T47D (cell line): Measurements from ENCODE around the gene INTU.

Source experiments
- DNase-seq, 2 experiments: peaks; one replicate each; pipeline versions ENCODE4 v3.0.0 to v3.0.0-alpha.2; 2011 to 2012; ENCODE audit warnings: low read depth in 1 of 2, low spot score in 1 of 2
- JUND ChIP-seq: IDR thresholded peaks from 2 replicates; pipeline ENCODE4 v1.6.1; 2012; ENCODE audit warnings: low read depth
- in situ Hi-C: cut with HindIII; loops from 2 replicates; pipeline ENCODE4 v1.10.0; 2016; ENCODE audit warnings: low sequenced_read_pairs, low pct_unique_long_range_greater_than_20kb

INTU gene

DNA sequence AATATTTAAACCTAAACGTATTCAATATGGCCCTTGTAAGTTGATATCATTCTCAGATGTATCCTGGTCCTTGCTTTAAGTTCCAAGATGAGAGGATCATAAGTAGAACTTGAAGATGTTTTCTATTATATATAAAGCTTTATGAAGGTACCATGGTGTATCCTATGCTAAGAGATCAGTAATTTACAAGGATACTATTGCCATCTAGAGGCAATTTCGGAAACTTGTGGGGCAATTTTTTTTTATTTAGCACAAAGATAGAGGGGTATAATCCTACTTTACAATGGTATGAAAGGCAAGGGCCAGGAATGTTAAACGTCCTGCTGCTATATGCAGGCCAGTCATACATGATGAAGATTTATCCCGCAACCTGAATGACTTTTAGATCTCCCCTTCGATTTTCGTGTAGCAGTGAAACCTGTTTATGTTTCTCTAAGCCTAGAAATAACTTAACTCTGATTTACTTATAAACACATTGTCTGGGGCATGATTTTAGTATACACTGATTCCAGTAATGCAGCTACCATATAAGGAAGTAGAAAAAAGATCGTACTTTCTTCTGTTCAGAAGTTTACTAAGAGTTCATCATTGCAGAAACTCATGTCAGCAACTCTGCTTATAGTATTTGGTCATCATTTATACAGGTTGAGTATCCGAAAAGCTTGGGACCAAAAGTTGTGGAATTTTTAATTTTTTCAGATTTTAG, 100.0 kb downstream of the INTU start:
- peak; percentile 54 to 59 for DNase-seq
- no peak for TF ChIP-seq JUND
- in situ Hi-C loops, result no loop called here

DNA sequence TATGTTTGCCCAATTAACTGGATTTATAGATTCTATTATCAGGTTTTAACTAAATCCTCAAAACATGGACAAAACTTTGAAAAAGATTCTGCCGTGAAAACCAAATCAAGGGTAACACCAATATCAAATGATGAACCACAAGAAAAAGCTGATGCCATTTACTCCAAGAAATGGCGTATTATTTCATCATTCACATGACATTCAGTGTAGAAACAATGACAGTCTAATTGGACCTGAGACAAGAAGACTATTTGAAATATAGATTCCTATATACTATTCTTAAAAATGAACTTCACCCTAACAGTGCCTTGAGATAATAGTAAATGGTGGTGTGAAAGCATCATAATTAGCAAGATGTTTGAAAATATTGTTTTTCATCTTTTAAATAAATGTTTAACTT, 102.2 kb downstream of the INTU start:
- in situ Hi-C loops, result no loop called here
- DNase-seq, result no peak
- no peak for TF ChIP-seq JUND

DNA sequence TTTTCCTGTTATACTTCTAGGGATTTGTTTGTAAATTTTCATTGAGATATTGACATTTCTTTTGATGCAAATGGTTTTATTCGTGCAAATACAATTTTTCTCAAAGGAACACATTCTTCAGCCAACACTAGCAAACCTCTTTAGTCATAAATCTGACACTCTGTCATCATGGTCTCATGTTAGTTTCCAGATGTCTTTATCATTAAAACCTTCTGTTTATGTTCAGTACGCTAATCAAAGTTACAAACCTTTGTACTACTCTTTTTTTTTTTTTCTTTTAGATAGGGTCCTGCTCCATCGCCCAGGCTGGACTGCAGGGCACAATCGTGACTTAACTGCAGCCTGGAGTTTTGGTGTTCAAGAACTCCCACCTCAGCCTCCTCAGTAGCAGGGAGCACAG, 104.5 kb downstream of the INTU start:
- no peak for TF ChIP-seq JUND
- in situ Hi-C loops, result no loop called here
- DNase-seq, result no peak

DNA sequence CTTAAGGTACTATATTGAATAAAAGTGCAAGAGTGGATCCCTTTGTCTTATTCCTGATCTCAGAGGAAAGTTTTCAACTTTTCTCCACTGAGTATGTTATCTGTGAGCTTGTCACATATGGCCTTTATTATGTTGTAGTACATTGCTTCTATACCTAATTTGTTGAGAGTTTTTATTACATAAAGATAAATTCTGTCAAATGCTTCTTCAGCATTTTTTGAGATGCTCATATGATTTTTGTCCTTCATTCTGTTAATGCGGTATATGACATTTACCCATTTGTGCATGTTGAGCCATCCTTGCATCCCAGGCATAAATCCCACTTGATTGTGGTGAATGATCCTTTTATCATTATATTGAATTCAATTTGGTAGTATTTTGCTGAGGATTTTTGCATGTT, 108.5 kb downstream of the INTU start:
- in situ Hi-C loops, result no loop called here
- DNase-seq, result no peak
- no peak for TF ChIP-seq JUND

DNA sequence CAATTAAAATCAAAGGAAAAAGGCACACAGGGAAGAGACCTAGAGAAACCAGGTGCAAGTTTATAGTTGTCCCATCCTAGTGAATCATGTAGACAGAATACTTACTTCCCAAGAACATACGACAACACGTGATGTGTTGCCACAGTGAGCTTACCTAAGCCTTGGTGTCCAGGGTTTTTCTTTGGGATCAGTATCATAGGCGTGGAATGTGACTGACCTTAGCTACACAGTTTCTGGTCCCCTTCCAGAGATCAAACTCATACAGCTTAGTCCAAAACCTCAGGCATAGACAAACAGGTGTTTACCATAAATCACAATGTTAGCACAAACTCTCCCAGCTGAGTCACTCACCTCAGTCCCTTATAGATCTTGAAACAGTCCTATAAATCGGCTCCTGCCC, 115.1 kb downstream of the INTU start:
- no peak for TF ChIP-seq JUND
- DNase-seq, result no peak

DNA sequence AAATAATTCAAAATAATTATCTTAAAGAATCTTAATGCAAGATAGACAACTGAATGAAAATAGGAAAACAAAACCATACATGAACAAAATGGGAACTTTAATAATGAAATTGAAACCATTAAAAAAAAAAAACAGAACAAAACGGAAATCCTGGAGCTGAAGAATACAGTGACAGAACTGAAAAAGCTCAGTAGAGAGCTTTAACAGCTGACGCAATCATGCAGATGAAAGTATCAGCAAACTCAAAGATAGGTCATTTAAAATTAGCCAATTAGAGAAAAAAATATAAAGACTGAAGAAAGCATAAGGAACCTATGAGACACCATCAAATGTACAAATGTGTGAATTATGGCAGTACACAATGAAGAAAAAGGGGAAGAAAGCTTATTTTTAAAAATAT, 116.2 kb downstream of the INTU start:
- no peak for DNase-seq
- no peak for TF ChIP-seq JUND
- in situ Hi-C loops, result no loop called here

More for the DNA sequence above, 115.1 kb downstream of the INTU start:
- in situ Hi-C loops, result no loop called here

DNA sequence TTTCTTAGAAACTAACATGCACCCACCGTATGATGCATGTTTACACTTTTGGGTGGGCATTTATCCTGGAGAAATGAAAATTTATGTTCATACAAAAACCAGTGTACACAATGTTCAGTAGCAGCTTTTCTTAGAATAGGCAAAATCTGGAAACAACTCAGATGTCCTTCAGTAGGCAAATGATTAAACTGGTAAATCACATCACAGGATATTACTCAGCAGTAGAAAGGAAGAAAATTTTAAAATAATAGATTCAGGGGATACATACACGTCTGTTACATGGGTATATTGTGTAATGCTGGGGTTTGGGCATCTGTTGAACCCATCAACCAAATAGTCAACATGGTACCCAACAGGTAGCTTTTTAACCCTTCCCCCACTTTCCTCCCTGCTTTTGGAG, 124.1 kb downstream of the INTU start:
- no peak for TF ChIP-seq JUND
- no peak for DNase-seq
- in situ Hi-C loops, result no loop called here

DNA sequence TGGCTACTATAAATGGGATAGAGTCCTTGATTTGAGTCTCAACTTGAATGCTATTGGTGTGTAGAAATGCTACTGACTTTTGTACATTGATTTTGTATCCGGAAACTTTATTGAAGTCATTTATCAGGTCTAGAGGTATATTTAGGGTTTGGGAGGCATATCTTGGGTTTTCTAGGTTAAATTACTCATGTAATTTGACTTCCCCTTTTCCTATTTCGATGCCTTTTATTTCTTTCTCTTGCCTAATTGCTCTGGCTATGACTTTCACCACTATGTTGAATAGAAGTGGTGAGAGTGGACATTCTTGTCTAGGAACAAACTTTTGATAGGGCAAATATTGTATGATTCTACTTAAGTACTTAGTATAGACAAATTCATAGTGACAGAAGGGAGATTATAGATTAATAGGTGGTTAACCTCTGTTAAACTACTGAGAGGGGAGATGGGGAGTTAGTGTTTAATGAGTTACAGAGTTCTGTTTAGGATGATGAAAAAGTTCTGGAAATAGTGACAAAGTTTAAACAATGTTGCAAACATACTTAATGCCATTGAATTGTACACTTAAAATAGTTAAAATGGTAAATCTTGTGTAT, 126.6 kb downstream of the INTU start:
- TF ChIP-seq JUND, result no peak
- no peak for DNase-seq
- in situ Hi-C loops, result no loop called here

DNA sequence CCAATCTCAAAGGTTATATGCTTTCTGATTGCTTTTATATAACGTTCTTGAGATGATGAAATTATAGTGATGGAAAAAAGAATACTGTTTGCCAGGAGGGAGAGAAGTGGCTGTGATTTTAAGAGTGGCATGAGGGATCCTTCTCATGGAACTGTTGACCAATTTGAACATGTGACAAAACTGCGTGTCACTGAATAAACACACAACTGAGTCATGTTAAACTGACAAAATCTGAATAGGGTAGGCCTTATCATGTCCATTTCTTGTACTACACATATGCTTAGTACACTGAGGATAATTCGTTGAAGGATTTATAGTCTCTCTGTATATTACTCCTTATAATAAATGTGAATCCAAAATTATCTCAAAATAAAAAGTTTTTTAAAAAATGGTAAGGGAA, 127.1 kb downstream of the INTU start:
- peak in 1 of 2 experiments; percentile 23 for DNase-seq
- in situ Hi-C loops, result no loop called here

DNA sequence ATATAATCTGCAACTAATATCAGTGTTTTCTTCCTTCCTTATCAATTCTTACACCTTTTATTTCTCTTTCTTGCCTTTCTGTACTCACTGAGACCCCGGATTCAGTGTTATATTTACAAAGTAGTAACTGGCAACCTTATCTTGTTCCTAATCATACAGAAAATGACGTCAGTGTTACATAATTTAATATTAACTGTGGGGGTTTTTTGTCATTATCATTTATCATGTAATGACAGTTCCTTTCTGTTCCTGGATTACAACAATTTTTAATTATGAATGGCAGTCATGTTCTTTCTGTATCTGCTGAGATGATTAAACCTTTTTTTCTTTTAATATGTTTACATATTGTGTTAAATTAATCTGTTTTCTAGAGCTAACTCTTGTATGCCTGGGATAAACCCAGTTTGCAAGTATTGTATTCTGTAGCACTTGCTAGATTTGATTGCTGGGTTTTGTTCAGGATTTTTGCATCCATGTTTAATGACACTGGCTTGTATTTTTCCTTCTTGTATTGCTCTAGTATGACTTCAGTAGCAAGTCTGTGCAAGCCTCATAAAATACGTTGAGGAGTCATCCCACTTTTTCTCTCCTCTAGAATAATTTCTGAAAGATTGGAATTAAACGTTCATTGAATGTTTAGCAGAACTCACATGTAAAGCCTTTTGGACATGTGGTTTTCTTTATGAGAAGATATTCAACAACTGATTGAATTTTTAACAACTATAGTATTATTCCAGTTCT, 138.9 kb downstream of the INTU start:
- in situ Hi-C loops, result no loop called here
- DNase-seq, result no peak
- TF ChIP-seq JUND, result no peak

More for the DNA sequence above, 127.1 kb downstream of the INTU start:
- no peak for TF ChIP-seq JUND

DNA sequence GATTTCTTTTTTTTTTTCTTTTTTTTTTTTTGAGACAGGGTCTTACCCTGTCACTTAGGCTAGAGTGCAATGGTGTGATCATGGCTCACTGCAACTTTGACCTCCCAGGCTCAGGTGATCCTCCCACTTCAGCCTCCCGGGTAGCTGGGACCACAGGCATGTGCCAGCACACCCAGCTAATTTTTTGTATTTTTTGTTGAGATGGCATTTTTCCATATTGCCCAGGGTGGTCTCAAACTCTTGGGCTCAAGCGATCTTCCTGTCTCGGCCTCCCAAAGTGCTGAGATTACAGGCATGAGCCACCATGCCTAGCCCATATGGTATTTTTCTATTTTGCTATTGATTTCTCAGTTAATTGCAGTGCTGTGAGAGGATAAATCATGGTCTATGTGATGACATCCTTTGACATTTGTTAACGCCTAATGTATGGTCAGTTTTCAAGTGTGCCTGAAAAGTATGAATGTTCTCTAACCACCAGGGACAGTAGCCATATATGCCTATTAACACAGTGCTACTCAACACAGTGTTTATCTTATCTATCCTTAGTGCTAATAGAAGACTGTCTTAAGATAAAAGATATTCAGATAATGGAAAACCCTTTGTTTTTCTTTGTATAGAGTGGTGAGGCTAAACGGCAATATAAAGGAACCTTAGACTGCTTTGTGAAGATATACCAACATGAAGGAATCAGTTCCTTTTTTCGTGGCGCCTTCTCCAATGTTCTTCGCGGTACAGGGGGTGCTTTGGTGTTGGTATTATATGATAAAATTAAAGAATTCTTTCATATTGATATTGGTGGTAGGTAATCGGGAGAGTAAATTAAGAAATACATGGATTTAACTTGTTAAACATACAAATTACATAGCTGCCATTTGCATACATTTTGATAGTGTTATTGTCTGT, 140.3 kb downstream of the INTU start:
- no peak for TF ChIP-seq JUND
- DNase-seq, result no peak
- in situ Hi-C loops, result no loop called here

DNA sequence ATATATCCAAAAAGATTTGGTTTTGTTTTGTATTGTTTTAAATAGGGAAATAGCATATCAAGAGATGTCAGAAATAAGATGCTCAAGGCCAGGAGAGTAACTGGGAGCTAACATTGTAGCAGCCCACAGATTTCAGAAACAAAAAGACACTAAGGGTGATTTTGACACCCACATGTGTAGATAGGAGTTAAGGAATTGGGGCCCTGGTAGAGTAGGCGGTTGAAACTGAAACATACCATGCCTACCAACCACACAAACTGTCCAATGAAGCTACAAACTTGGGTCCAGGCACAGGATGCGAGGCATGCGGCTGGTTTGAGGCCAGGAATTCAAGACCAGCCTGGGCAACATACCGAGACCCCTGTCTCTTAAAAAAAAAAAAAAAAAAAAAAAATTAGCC, 143.1 kb downstream of the INTU start:
- in situ Hi-C loops, result no loop called here
- no peak for DNase-seq
- TF ChIP-seq JUND, result no peak
